GM12872 (cell line): ENCODE data around the gene SELENOT.

ENCODE experiments used
- TF ChIP-seq, protein P1 (sequence below): IDR thresholded peaks from 3 replicates; pipeline ENCODE4 v1.5.1; 2011; ENCODE audit warnings: low read depth, mild to moderate bottlenecking, low read length, moderate library complexity; ENCODE audit not compliant: insufficient read depth

Gene SELENOT

DNA sequence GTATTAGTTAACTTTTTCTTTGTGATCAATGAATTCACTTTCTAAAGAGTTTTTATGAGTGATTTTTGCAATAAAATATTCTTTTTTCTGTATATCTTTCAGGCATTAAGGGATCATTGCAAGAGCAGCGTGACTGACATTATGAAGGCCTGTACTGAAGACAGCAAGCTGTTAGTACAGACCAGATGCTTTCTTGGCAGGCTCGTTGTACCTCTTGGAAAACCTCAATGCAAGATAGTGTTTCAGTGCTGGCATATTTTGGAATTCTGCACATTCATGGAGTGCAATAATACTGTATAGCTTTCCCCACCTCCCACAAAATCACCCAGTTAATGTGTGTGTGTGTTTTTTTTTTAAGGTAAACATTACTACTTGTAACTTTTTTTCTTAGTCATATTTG, 24.4 kb downstream of the SELENOT start:
- TF ChIP-seq, protein P1, sequence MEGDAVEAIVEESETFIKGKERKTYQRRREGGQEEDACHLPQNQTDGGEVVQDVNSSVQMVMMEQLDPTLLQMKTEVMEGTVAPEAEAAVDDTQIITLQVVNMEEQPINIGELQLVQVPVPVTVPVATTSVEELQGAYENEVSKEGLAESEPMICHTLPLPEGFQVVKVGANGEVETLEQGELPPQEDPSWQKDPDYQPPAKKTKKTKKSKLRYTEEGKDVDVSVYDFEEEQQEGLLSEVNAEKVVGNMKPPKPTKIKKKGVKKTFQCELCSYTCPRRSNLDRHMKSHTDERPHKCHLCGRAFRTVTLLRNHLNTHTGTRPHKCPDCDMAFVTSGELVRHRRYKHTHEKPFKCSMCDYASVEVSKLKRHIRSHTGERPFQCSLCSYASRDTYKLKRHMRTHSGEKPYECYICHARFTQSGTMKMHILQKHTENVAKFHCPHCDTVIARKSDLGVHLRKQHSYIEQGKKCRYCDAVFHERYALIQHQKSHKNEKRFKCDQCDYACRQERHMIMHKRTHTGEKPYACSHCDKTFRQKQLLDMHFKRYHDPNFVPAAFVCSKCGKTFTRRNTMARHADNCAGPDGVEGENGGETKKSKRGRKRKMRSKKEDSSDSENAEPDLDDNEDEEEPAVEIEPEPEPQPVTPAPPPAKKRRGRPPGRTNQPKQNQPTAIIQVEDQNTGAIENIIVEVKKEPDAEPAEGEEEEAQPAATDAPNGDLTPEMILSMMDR, result no peak

DNA sequence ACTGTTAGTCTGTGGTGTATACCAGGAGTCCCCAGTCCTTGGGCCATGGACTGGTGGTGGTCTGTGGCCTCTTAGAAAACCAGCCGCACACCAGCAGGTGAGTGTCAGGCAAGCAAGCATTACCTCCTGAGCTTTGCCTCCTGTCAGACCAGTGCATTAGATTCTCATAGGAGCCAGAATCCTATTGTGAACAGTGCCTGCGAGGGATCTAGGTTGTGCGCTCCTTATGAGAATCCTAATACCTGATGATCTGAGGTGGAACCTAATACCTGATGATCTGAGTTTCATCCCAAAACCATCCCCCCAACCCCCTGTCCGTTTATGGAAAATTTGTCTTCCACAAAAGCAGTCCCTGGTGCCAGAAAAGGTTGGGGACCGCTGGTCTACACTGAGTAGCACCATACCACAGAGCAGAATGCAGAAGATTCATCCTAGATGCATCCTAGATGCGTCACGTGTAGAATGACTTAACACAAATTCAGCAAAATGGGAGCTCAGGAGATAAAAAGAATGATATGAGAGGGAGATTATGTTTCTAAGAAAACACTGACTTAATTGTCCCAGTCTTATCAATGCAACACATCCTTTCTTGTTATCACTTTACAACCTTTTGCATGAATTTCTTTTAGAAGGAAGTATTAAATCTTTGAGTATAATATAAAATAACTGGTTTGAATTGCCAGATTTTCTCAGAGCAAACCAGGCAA, 28.5 kb downstream of the SELENOT start:
- TF ChIP-seq, protein P1, result no peak

DNA sequence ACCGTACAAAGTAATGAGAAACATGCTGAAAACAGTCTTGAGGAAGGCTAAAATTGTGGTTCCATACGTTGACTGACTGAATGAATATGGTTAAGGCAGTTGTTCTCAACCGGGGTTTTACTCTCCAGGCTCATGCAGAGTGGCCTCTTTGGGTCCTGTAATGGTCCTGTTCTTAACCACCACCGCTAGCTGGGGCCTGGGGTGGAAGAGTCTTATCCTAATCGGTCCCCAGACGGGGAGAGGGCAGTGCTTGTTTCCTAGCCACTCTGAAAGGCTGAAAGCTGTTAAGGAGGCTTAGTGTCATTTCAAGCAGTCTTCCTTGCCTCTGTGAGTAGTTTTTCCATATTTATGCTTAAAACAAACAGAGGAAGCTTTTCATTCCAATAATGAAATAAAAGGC, 32.0 kb downstream of the SELENOT start:
- TF ChIP-seq, protein P1, result no peak

DNA sequence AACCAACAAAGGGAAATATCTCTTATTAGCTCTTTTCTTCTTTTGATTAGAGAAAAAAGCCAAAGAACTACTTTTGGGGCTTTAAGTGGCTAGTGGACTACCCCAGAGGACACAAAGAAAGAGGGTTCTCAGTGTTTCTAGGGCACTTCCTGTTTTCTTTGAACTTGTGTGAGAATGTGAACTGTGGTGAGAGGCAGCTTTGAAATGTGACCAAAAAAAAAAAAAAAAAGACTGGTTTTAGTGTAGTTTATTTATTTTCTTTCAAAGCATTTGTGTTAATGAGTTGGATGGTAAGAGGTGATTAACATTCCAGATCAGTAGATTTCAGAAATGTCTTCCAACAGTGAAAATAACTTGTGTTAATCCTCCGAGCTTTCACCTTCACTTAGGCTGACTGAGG, 32.4 kb downstream of the SELENOT start:
- TF ChIP-seq, protein P1, result no peak

DNA sequence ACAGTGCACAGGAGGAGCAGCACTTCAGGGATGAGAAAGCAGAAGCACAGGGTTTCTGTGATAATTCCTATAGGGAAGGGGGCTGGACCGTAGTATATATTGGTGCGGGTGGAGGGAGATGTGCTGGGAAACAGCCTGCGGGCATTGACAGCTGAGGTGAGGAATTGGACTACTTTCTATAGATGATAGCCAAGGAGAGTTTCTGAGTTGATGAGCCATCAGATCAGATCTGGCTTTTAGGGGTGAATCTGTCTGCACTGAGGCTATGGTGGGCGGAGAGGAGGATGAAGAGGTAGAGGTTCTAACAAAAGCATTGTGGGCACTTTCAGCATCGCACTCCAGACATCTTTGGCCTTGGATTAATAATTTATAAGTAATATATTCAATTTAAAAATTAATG, 33.1 kb downstream of the SELENOT start:
- TF ChIP-seq, protein P1, result no peak

DNA sequence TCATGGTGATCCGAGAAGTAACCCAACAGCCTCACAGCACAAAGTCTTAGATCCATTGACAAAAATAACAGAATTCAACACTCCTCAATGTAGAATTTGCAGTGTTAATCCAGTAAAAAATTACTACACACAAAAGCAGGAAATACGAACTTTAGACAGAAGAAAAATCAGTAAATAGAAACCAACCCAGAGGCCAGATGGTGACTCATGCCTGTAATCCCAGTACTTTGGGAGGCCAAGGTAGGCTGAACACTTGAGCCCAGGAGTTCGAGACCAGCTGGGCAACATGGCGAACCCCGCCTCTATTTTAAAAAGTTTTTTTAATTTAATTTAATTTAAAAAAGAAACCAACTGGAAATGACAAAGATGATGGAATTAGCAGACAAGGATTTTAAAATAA, 36.1 kb downstream of the SELENOT start:
- TF ChIP-seq, protein P1, result no peak

DNA sequence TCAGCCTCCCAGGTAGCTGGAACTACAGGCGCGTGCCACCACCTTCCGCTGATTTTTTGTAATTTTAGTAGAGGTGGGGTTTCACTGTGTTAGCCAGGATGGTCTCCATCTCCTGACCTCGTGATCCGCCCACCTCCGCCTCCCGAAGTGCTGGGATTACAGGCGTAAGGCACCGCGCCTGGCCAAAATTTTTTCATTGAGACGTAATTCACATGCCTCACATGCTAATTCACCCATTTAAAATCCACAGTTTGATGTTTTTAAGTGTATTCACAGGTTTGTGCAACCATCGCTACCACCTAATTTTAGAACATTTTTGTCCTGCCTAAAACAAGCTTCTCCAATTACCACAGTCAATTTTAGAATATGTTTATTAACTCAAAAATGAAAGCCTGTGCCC, 37.1 kb downstream of the SELENOT start:
- TF ChIP-seq, protein P1, result no peak
